ENCODE data around the gene AURKAIP1.

DNA sequence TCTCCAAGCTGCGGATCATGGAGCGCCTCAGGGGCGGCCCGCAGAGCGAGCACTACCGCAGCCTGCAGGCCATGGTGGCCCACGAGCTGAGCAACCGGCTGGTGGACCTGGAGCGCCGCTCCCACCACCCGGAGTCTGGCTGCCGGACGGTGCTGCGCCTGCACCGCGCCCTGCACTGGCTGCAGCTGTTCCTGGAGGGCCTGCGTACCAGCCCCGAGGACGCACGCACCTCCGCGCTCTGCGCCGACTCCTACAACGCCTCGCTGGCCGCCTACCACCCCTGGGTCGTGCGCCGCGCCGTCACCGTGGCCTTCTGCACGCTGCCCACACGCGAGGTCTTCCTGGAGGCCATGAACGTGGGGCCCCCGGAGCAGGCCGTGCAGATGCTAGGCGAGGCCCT is 47.7 kb downstream of the AURKAIP1 start:
- TF ChIP-seq POLR2A (IDR thresholded peaks at IDR 0.05; ENCODE audit: low read depth, low read length) (no peak), CTCF (conservative IDR thresholded peaks at IDR 0.05; ENCODE audit: low read depth, low read length) (no peak), CEBPB (IDR thresholded peaks at IDR 0.05; ENCODE audit: low read depth, low read length) (no peak), RFX5 (IDR thresholded peaks at IDR 0.05; ENCODE audit: low read depth, low read length) (no peak), RAD21 (IDR thresholded peaks at IDR 0.05; ENCODE audit: low read length) (no peak), RCOR1 (IDR thresholded peaks at IDR 0.05; ENCODE audit: insufficient replicate concordance, low read length) (no peak)
